ENCODE measurements around the gene KAT7. TPM values are rescaled to one million over a fixed set of nuclear protein-coding genes. Genes with fewer than 3 reads are reported as not detected.
A peak's percentile ranks its signal among the peaks of the same experiment; 100 is the strongest.

KAT7 gene
- polyA plus RNA-seq, 2 donors: 5.7 to 11.8 TPM

- no peaks in the 10 kb centered on the region for H3K27me3 ChIP-seq (ENCODE audit: control insufficient read depth in 1 of 2, insufficient read depth in 2 of 2, low read length in 2 of 2)
- 86 to 91% methylated on average over 3 of the region's 3 CpGs for WGBS, 2 donors
- H3K4me1 ChIP-seq (ENCODE audit: control insufficient read depth in 2 of 2, insufficient read depth in 2 of 2, low read length in 1 of 2): no peaks in the 10 kb centered on the region
- peaks cover 6 to 12% of the 10 kb centered on the region in 2 donors for H3K36me3 ChIP-seq (ENCODE audit: control insufficient read depth in 2 of 2, insufficient read depth in 2 of 2, low read length in 1 of 2)
- no peak overlapping the region for H3K4me3 ChIP-seq (ENCODE audit: low read depth in 1 of 2, low read length in 2 of 2)
- H3K27ac ChIP-seq (ENCODE audit: low read depth in 2 of 2, low read length in 1 of 2): no peak overlapping the region
- no peaks in the 10 kb centered on the region for H3K9me3 ChIP-seq (ENCODE audit: control insufficient read depth in 2 of 2, insufficient read depth in 1 of 2, low read depth in 1 of 2, low read length in 1 of 2)
Observed at GRCh38 chr17:49793309-49793708, 4.8 kb downstream of the KAT7 start.

GRCh38 chr17:49795372-49795771, 6.9 kb downstream of the KAT7 start:
- Histone ChIP-seq H3K4me3 (ENCODE audit: low read depth in 1 of 2, low read length in 2 of 2) (no peak overlapping the region), H3K9me3 (ENCODE audit: control insufficient read depth in 2 of 2, insufficient read depth in 1 of 2, low read depth in 1 of 2, low read length in 1 of 2) (no peaks in the 10 kb centered on the region), H3K27ac (ENCODE audit: low read depth in 2 of 2, low read length in 1 of 2) (no peak overlapping the region), H3K27me3 (ENCODE audit: control insufficient read depth in 1 of 2, insufficient read depth in 2 of 2, low read length in 2 of 2) (no peaks in the 10 kb centered on the region), H3K36me3 (ENCODE audit: control insufficient read depth in 2 of 2, insufficient read depth in 2 of 2, low read length in 1 of 2) (peaks cover 10 to 15% of the 10 kb centered on the region in 2 donors), H3K4me1 (ENCODE audit: control insufficient read depth in 2 of 2, insufficient read depth in 2 of 2, low read length in 1 of 2) (no peaks in the 10 kb centered on the region)
- 83 to 84% methylated on average over 5 of the region's 5 CpGs for WGBS, 2 donors

GRCh38 chr17:49798182-49798581, 9.7 kb downstream of the KAT7 start:
- H3K4me1 ChIP-seq (ENCODE audit: control insufficient read depth in 2 of 2, insufficient read depth in 2 of 2, low read length in 1 of 2): no peaks in the 10 kb centered on the region
- H3K27ac ChIP-seq (ENCODE audit: low read depth in 2 of 2, low read length in 1 of 2): no peak overlapping the region
- 78 to 81% methylated on average over 8 of the region's 8 CpGs for WGBS, 2 donors
- H3K4me3 ChIP-seq (ENCODE audit: low read depth in 1 of 2, low read length in 2 of 2): no peak overlapping the region
- H3K9me3 ChIP-seq (ENCODE audit: control insufficient read depth in 2 of 2, insufficient read depth in 1 of 2, low read depth in 1 of 2, low read length in 1 of 2): no peaks in the 10 kb centered on the region
- H3K27me3 ChIP-seq (ENCODE audit: control insufficient read depth in 1 of 2, insufficient read depth in 2 of 2, low read length in 2 of 2): no peaks in the 10 kb centered on the region
- H3K36me3 ChIP-seq (ENCODE audit: control insufficient read depth in 2 of 2, insufficient read depth in 2 of 2, low read length in 1 of 2): peaks cover 16% of the 10 kb centered on the region in 2 donors

- H3K27ac ChIP-seq (ENCODE audit: low read depth in 2 of 2, low read length in 1 of 2): no peak overlapping the region
- no peaks in the 10 kb centered on the region for H3K27me3 ChIP-seq (ENCODE audit: control insufficient read depth in 1 of 2, insufficient read depth in 2 of 2, low read length in 2 of 2)
- H3K9me3 ChIP-seq (ENCODE audit: control insufficient read depth in 2 of 2, insufficient read depth in 1 of 2, low read depth in 1 of 2, low read length in 1 of 2): no peaks in the 10 kb centered on the region
- no peak overlapping the region for H3K4me3 ChIP-seq (ENCODE audit: low read depth in 1 of 2, low read length in 2 of 2)
- WGBS, 2 donors: 76 to 80% methylated on average over 2 of the region's 2 CpGs
- no peaks in the 10 kb centered on the region for H3K4me1 ChIP-seq (ENCODE audit: control insufficient read depth in 2 of 2, insufficient read depth in 2 of 2, low read length in 1 of 2)
- H3K36me3 ChIP-seq (ENCODE audit: control insufficient read depth in 2 of 2, insufficient read depth in 2 of 2, low read length in 1 of 2): peaks cover 16% of the 10 kb centered on the region in 2 donors
Observed at GRCh38 chr17:49798738-49799137, 10.3 kb downstream of the KAT7 start.

- H3K9me3 ChIP-seq (ENCODE audit: control insufficient read depth in 2 of 2, insufficient read depth in 1 of 2, low read depth in 1 of 2, low read length in 1 of 2): no peaks in the 10 kb centered on the region
- H3K36me3 ChIP-seq (ENCODE audit: control insufficient read depth in 2 of 2, insufficient read depth in 2 of 2, low read length in 1 of 2): peaks cover 0 to 19% of the 10 kb centered on the region in 2 donors
Observed at GRCh38 chr17:49809056-49809455, 20.6 kb downstream of the KAT7 start.

GRCh38 chr17:49814781-49815529, 26.5 kb downstream of the KAT7 start:
- WGBS, 2 donors: 51 to 62% methylated on average over 4 of the region's 4 CpGs
- Histone ChIP-seq H3K4me3 (ENCODE audit: low read depth in 1 of 2, low read length in 2 of 2) (no peak overlapping the region), H3K4me1 (ENCODE audit: control insufficient read depth in 2 of 2, insufficient read depth in 2 of 2, low read length in 1 of 2) (peaks cover 0 to 7% of the 10 kb centered on the region in 2 donors), H3K27ac (ENCODE audit: low read depth in 2 of 2, low read length in 1 of 2) (peak overlapping the region; percentile 75 to 88), H3K9me3 (ENCODE audit: control insufficient read depth in 2 of 2, insufficient read depth in 1 of 2, low read depth in 1 of 2, low read length in 1 of 2) (no peaks in the 10 kb centered on the region), H3K27me3 (ENCODE audit: control insufficient read depth in 1 of 2, insufficient read depth in 2 of 2, low read length in 2 of 2) (no peaks in the 10 kb centered on the region), H3K36me3 (ENCODE audit: control insufficient read depth in 2 of 2, insufficient read depth in 2 of 2, low read length in 1 of 2) (peaks cover 0 to 8% of the 10 kb centered on the region in 2 donors)

More at GRCh38 chr17:49809056-49809455, 20.6 kb downstream of the KAT7 start:
- WGBS, 2 donors: 64 to 65% methylated on average over 4 of the region's 4 CpGs
- Histone ChIP-seq H3K27ac (ENCODE audit: low read depth in 2 of 2, low read length in 1 of 2) (no peak overlapping the region), H3K27me3 (ENCODE audit: control insufficient read depth in 1 of 2, insufficient read depth in 2 of 2, low read length in 2 of 2) (no peaks in the 10 kb centered on the region), H3K4me3 (ENCODE audit: low read depth in 1 of 2, low read length in 2 of 2) (no peak overlapping the region), H3K4me1 (ENCODE audit: control insufficient read depth in 2 of 2, insufficient read depth in 2 of 2, low read length in 1 of 2) (peaks cover 0 to under 1% of the 10 kb centered on the region in 2 donors)

GRCh38 chr17:49815761-49816281, 27.3 kb downstream of the KAT7 start:
- H3K4me1 ChIP-seq (ENCODE audit: control insufficient read depth in 2 of 2, insufficient read depth in 2 of 2, low read length in 1 of 2): peaks cover 0 to 7% of the 10 kb centered on the region in 2 donors
- H3K27me3 ChIP-seq (ENCODE audit: control insufficient read depth in 1 of 2, insufficient read depth in 2 of 2, low read length in 2 of 2): no peaks in the 10 kb centered on the region
- H3K9me3 ChIP-seq (ENCODE audit: control insufficient read depth in 2 of 2, insufficient read depth in 1 of 2, low read depth in 1 of 2, low read length in 1 of 2): no peaks in the 10 kb centered on the region
- 31 to 48% methylated on average over 9 of the region's 9 CpGs for WGBS, 2 donors
- peaks cover 0 to 8% of the 10 kb centered on the region in 2 donors for H3K36me3 ChIP-seq (ENCODE audit: control insufficient read depth in 2 of 2, insufficient read depth in 2 of 2, low read length in 1 of 2)
- H3K27ac ChIP-seq (ENCODE audit: low read depth in 2 of 2, low read length in 1 of 2): peak overlapping the region; percentile 78 to 88
- no peak overlapping the region for H3K4me3 ChIP-seq (ENCODE audit: low read depth in 1 of 2, low read length in 2 of 2)

GRCh38 chr17:49817993-49818392, 29.5 kb downstream of the KAT7 start:
- H3K4me1 ChIP-seq (ENCODE audit: control insufficient read depth in 2 of 2, insufficient read depth in 2 of 2, low read length in 1 of 2): peaks cover 0 to 7% of the 10 kb centered on the region in 2 donors
- H3K36me3 ChIP-seq (ENCODE audit: control insufficient read depth in 2 of 2, insufficient read depth in 2 of 2, low read length in 1 of 2): peaks cover 0 to 6% of the 10 kb centered on the region in 2 donors
- H3K9me3 ChIP-seq (ENCODE audit: control insufficient read depth in 2 of 2, insufficient read depth in 1 of 2, low read depth in 1 of 2, low read length in 1 of 2): no peaks in the 10 kb centered on the region
- no peaks in the 10 kb centered on the region for H3K27me3 ChIP-seq (ENCODE audit: control insufficient read depth in 1 of 2, insufficient read depth in 2 of 2, low read length in 2 of 2)
- no peak overlapping the region for H3K4me3 ChIP-seq (ENCODE audit: low read depth in 1 of 2, low read length in 2 of 2)
- H3K27ac ChIP-seq (ENCODE audit: low read depth in 2 of 2, low read length in 1 of 2): peak overlapping the region in 1 of 2 donors; percentile 3
- WGBS, 2 donors: 83 to 89% methylated on average over 4 of the region's 4 CpGs

GRCh38 chr17:49819138-49819537, 30.7 kb downstream of the KAT7 start:
- H3K9me3 ChIP-seq (ENCODE audit: control insufficient read depth in 2 of 2, insufficient read depth in 1 of 2, low read depth in 1 of 2, low read length in 1 of 2): no peaks in the 10 kb centered on the region
- WGBS, 2 donors: 89 to 90% methylated on average over 5 of the region's 5 CpGs
- H3K36me3 ChIP-seq (ENCODE audit: control insufficient read depth in 2 of 2, insufficient read depth in 2 of 2, low read length in 1 of 2): peaks cover 0 to 9% of the 10 kb centered on the region in 2 donors
- H3K27ac ChIP-seq (ENCODE audit: low read depth in 2 of 2, low read length in 1 of 2): no peak overlapping the region
- no peaks in the 10 kb centered on the region for H3K27me3 ChIP-seq (ENCODE audit: control insufficient read depth in 1 of 2, insufficient read depth in 2 of 2, low read length in 2 of 2)
- H3K4me3 ChIP-seq (ENCODE audit: low read depth in 1 of 2, low read length in 2 of 2): no peak overlapping the region
- H3K4me1 ChIP-seq (ENCODE audit: control insufficient read depth in 2 of 2, insufficient read depth in 2 of 2, low read length in 1 of 2): peaks cover 0 to 5% of the 10 kb centered on the region in 2 donors

GRCh38 chr17:49819651-49820050, 31.2 kb downstream of the KAT7 start:
- H3K27ac ChIP-seq (ENCODE audit: low read depth in 2 of 2, low read length in 1 of 2): no peak overlapping the region
- no peaks in the 10 kb centered on the region for H3K27me3 ChIP-seq (ENCODE audit: control insufficient read depth in 1 of 2, insufficient read depth in 2 of 2, low read length in 2 of 2)
- H3K4me1 ChIP-seq (ENCODE audit: control insufficient read depth in 2 of 2, insufficient read depth in 2 of 2, low read length in 1 of 2): peaks cover 0 to 4% of the 10 kb centered on the region in 2 donors
- WGBS, 2 donors: 69 to 77% methylated on average over 2 of the region's 2 CpGs
- H3K9me3 ChIP-seq (ENCODE audit: control insufficient read depth in 2 of 2, insufficient read depth in 1 of 2, low read depth in 1 of 2, low read length in 1 of 2): no peaks in the 10 kb centered on the region
- no peak overlapping the region for H3K4me3 ChIP-seq (ENCODE audit: low read depth in 1 of 2, low read length in 2 of 2)
- peaks cover 0 to 9% of the 10 kb centered on the region in 2 donors for H3K36me3 ChIP-seq (ENCODE audit: control insufficient read depth in 2 of 2, insufficient read depth in 2 of 2, low read length in 1 of 2)

Data from esophagus (tissue), 2 donors.